CD4-positive, alpha-beta T cell (primary cell): ENCODE measurements around the gene RPP40. TPM values are rescaled to one million over a fixed set of nuclear protein-coding genes. Genes with fewer than 3 reads are reported as not detected.

Experiments
- ATAC-seq: fragments of 200-7000 bp; cut with Tn5 transposase; one replicate; pipeline ENCODE4 v1.10.0; 2022; ENCODE audit warnings: mild to moderate bottlenecking; ENCODE audit not compliant: poor library complexity
- CTCF ChIA-PET: fragments of 350-600 bp; sonication (Branson Sonifier 250); formaldehyde crosslinking; loops from one replicate; lab custom pipeline; 2021; ENCODE audit warnings: antibody characterized with exemption, inconsistent platforms; lab: Charles Lee
- POLR2A ChIA-PET: fragments of 350-600 bp; sonication (Branson Sonifier 250); formaldehyde crosslinking; loops from one replicate; lab custom pipeline; 2021; ENCODE audit warnings: antibody characterized with exemption, inconsistent platforms; lab: Charles Lee
- DNase-seq, 14 experiments: peaks; one replicate each; pipeline ENCODE4 v3.0.0-alpha.2; 2013 to 2020; ENCODE audit warnings: mixed read lengths in 2 of 14
- H3K27ac ChIP-seq, 2 donors: one replicate each; pipeline versions ENCODE4 v1.5.1 to v1.7.0; 2013; ENCODE audit warnings: low read length in 2 of 2, low read depth in 1 of 2, mild to moderate bottlenecking in 1 of 2
- H3K27me3 ChIP-seq, 2 experiments: 1 replicate in 1 of 2; 2 replicates in 1 of 2; pipeline versions ENCODE4 v1.6.1 to v1.7.0; 2013; ENCODE audit warnings: low read length in 2 of 2, control low read depth in 1 of 2, mild to moderate bottlenecking in 1 of 2, moderate library complexity in 1 of 2; ENCODE audit not compliant: insufficient read depth in 2 of 2, control insufficient read depth in 1 of 2
- H3K36me3 ChIP-seq: one replicate; pipeline ENCODE4 v1.6.1; 2013; ENCODE audit warnings: low read length, control low read depth; ENCODE audit not compliant: insufficient read depth
- H3K4me1 ChIP-seq: one replicate; pipeline ENCODE4 v1.6.1; 2013; ENCODE audit warnings: low read length, control low read depth; ENCODE audit not compliant: insufficient read depth
- H3K4me3 ChIP-seq: one replicate; pipeline ENCODE4 v1.5.1; 2013; ENCODE audit warnings: mild to moderate bottlenecking, low read length, moderate library complexity
- H3K9me3 ChIP-seq, 2 experiments: 1 replicate in 1 of 2; 2 replicates in 1 of 2; pipeline versions ENCODE4 v1.6.1 to v1.7.0; 2013; ENCODE audit warnings: low read length in 2 of 2, mild to moderate bottlenecking in 2 of 2, control low read depth in 1 of 2, moderate library complexity in 1 of 2; ENCODE audit not compliant: control insufficient read depth in 1 of 2, insufficient read depth in 1 of 2
- H3K27ac Mint-ChIP-seq: one replicate; pipeline ENCODE4 v1.8.0; 2020; ENCODE audit warnings: mixed read lengths
- H3K27me3 Mint-ChIP-seq: one replicate; pipeline ENCODE4 v1.8.0; 2021; ENCODE audit warnings: mixed read lengths
- H3K36me3 Mint-ChIP-seq: one replicate; pipeline ENCODE4 v1.8.0; 2021; ENCODE audit warnings: low read depth, mixed read lengths
- H3K4me1 Mint-ChIP-seq: one replicate; pipeline ENCODE4 v1.8.0; 2021; ENCODE audit warnings: low read depth, mixed read lengths
- H3K4me3 Mint-ChIP-seq: one replicate; pipeline ENCODE4 v1.8.0; 2020; ENCODE audit warnings: mild to moderate bottlenecking, mixed read lengths
- H3K9me3 Mint-ChIP-seq: one replicate; pipeline ENCODE4 v1.8.0; 2020; ENCODE audit warnings: mixed read lengths
- CTCF ChIP-seq: fragments of 200-600 bp; IDR thresholded peaks from one replicate; pipeline ENCODE4 v1.8.0; 2022; ENCODE audit warnings: antibody characterized with exemption, mild to moderate bottlenecking
- intact Hi-C, 2 experiments: fragments of 100-400 bp; cut with DNase I in 1 of 2; cut with micrococcal nuclease in 1 of 2; formaldehyde crosslinking; loops; one replicate each; pipeline versions ENCODE4 v1.15.1 to v1.9.0; 2023 to 2025; cut with DNase I, micrococcal nuclease
- total RNA-seq, 174 experiments: library from RNA in 2 of 174; stranded (reverse) in 2 of 174; gene quantifications; one replicate each; pipeline ENCODE4 v1.2.3 and lab custom pipeline; 2021 to 2026

Gene RPP40
- total RNA-seq, 2 experiments from 2014 or later, result 0.36 to 0.69 TPM

- no peak overlapping the region for H3K27ac ChIP-seq
- POLR2A ChIA-PET, result no interaction called here
- Mint-ChIP-seq H3K4me1 (no peaks in the 10 kb centered on the region), H3K4me3 (no peak overlapping the region), H3K27me3 (peaks cover 9% of the 10 kb centered on the region), H3K27ac (no peak overlapping the region), H3K36me3 (no peaks in the 10 kb centered on the region), H3K9me3 (no peaks in the 10 kb centered on the region)
- no peak for TF ChIP-seq CTCF
- no peak overlapping the region for H3K4me3 ChIP-seq
- DNase-seq, result no peak
- CTCF ChIA-PET, result no interaction called here
- no peaks in the 10 kb centered on the region for H3K27me3 ChIP-seq
- H3K4me1 ChIP-seq, result no peaks in the 10 kb centered on the region
- ATAC-seq, result no peak
- H3K9me3 ChIP-seq, result peaks cover 0 to 7% of the 10 kb centered on the region in 2 experiments
- intact Hi-C loops, result no loop called here
- no peaks in the 10 kb centered on the region for H3K36me3 ChIP-seq
These were observed 33.0 kb downstream of the RPP40 start for GRCh38 chr6:4970739-4971395.

- Histone ChIP-seq H3K27ac (no peak overlapping the region), H3K36me3 (no peaks in the 10 kb centered on the region), H3K9me3 (peaks cover 0 to 5% of the 10 kb centered on the region in 2 experiments), H3K27me3 (no peaks in the 10 kb centered on the region), H3K4me1 (no peaks in the 10 kb centered on the region), H3K4me3 (no peak overlapping the region)
- no peaks in the 10 kb centered on the region for H3K4me1 Mint-ChIP-seq
- H3K36me3 Mint-ChIP-seq, result no peaks in the 10 kb centered on the region
- no peak overlapping the region for H3K27ac Mint-ChIP-seq
- DNase-seq (no peak), ATAC-seq (no peak)
- H3K4me3 Mint-ChIP-seq, result no peak overlapping the region
- no peak for TF ChIP-seq CTCF
- ChIA-PET POLR2A (no interaction called here), CTCF (no interaction called here)
- intact Hi-C loops, result no loop called here
- H3K27me3 Mint-ChIP-seq, result peaks cover 9% of the 10 kb centered on the region
- no peaks in the 10 kb centered on the region for H3K9me3 Mint-ChIP-seq
These were observed 34.1 kb downstream of the RPP40 start for GRCh38 chr6:4969609-4970285.

- intact Hi-C loops, result no loop called here
- H3K27me3 ChIP-seq, result no peaks in the 10 kb centered on the region
These were observed 36.4 kb downstream of the RPP40 start for GRCh38 chr6:4967301-4968030.

More at GRCh38 chr6:4967301-4968030, 36.4 kb downstream of the RPP40 start:
- Histone ChIP-seq H3K36me3 (no peaks in the 10 kb centered on the region), H3K4me1 (no peaks in the 10 kb centered on the region), H3K4me3 (no peak overlapping the region), H3K27ac (no peak overlapping the region), H3K9me3 (peaks cover 0 to 5% of the 10 kb centered on the region in 2 experiments)
- POLR2A ChIA-PET, result no interaction called here
- H3K4me3 Mint-ChIP-seq, result no peak overlapping the region
- CTCF ChIA-PET, result no interaction called here
- H3K9me3 Mint-ChIP-seq, result no peaks in the 10 kb centered on the region
- H3K4me1 Mint-ChIP-seq, result no peaks in the 10 kb centered on the region
- no peaks in the 10 kb centered on the region for H3K36me3 Mint-ChIP-seq
- TF ChIP-seq CTCF, result no peak
- no peak overlapping the region for H3K27ac Mint-ChIP-seq
- ATAC-seq (no peak), DNase-seq (no peak)
- H3K27me3 Mint-ChIP-seq, result peaks cover 9% of the 10 kb centered on the region
